Pancreas (tissue), 10 donors: ENCODE data around the gene AQP2. TPM values are rescaled to one million over a fixed set of nuclear protein-coding genes. Genes with fewer than 3 reads are reported as not detected.

Experiments used
- ATAC-seq, 4 donors: fragments of 200-7000 bp; cut with Tn5 transposase; one replicate each; pipeline versions ENCODE4 v1.8.0 to v1.9.1; 2020; ENCODE audit warnings: mild to moderate bottlenecking in 4 of 4, moderate library complexity in 4 of 4
- DNase-seq, 6 donors: peaks; one replicate each; pipeline ENCODE4 v3.0.0-alpha.2; 2020
- FAIRE-seq: peaks from 2 replicates; lab custom pipeline; 2012; peaks lifted over from hg19 to GRCh38; lab: Jason Lieb, UNC
- H3K27ac ChIP-seq, 4 donors: fragments of 200-600 bp; sonication (generic); 1 replicate in 3 of 4; 2 replicates in 1 of 4; pipeline versions ENCODE4 v1.5.0 to v1.8.0; 2020
- H3K27me3 ChIP-seq, 4 donors: fragments of 200-600 bp; one replicate each; pipeline ENCODE4 v1.8.0; 2021
- H3K36me3 ChIP-seq, 3 donors: fragments of 200-600 bp; sonication (generic) in 1 of 3; one replicate each; pipeline versions ENCODE4 v1.5.0 to v1.8.0; 2020 to 2021
- H3K4me1 ChIP-seq, 3 donors: fragments of 200-600 bp; one replicate each; pipeline ENCODE4 v1.8.0; 2021
- H3K4me3 ChIP-seq, 4 donors: fragments of 200-600 bp; sonication (generic) in 2 of 4; one replicate each; pipeline versions ENCODE4 v1.5.0 to v1.8.0; 2020 to 2021
- H3K9me3 ChIP-seq, 4 donors: fragments of 200-600 bp; one replicate each; pipeline ENCODE4 v1.8.0; 2021
- WGBS, 2 donors: extraction: QIAGEN DNeasy Blood & Tissue Kit; methylation state at CpG; one replicate each; pipeline ENCODE4 v1.1.7; 2013; 5-methylcytosine and 5-hydroxymethylcytosine counted together
- intact Hi-C, 3 donors: fragments of 100-400 bp; cut with DNase I; formaldehyde crosslinking; loops; one replicate each; pipeline versions ENCODE4 v1.11.1 to v1.14.2; 2022
- polyA plus RNA-seq, 2 donors: library from polyadenylated mRNA; stranded (reverse); fragments of 200-250 nt; gene quantifications; one replicate each; pipeline ENCODE4 v1.2.3, GENCODE V29; 2013
- total RNA-seq, 6 donors: library from RNA; stranded (reverse); fragmentation: NEBNext Ultra II Directional in 4 of 6; extraction: Animal tissue kit (Norgen Biotek cat#: 25700) in 4 of 6; gene quantifications; one replicate each; pipeline versions ENCODE4 v1.2.1 to v1.2.4, GENCODE V29; 2021 to 2023
- TF ChIP-seq, protein P1 (sequence below), 4 donors: fragments of 200-600 bp; sonication (generic) in 3 of 4; IDR thresholded peaks; one replicate each; pipeline versions ENCODE4 v1.5.0 to v1.8.0; 2021; ENCODE audit warnings: antibody characterized with exemption in 4 of 4
- donor health status: healthy with polysubstance abuse.
- donor health status: DM: no; HTN: no; CAD: no; lungs with moderate emphysema.
- donor health status: DM: no; HTN: no; CAD: no.
- donor health status: control.
- donor health status: control.
- donor health status: Bipolar disorder and iron deficiency.
- donor health status: DM: yes; HTN: yes; CAD: no.
- donor health status: DM: no; HTN: no; CAD: no.
- donor health status: DM: no; HTN: no; CAD: no.
- donor health status: DM: yes; HTN: yes; CAD: no.

Gene AQP2
- total and polyA plus RNA-seq, 8 donors = 0.06 to 0.31 (median 0.12) TPM; not detected in 5

DNA sequence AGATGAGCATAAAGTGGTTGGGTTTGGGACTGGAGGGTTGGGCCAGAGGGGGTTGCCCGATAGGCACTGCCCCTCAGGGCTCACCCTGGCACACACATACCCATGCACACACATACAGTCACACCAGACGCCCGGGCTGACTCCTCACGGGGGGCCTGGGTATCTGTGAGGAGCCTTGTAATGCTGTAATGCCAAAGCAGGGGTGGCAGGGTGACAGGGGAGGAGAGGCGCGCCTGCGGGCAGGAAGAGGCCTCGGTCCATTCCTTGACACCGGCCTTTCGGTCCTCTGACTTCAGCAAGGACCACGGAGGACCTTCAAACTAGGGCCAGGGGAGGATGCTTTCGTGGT is 47.2 kb upstream of the AQP2 start:
- DNase-seq (peak in 2 of 6 donors; percentile 42 to 52), FAIRE-seq (no peak), ATAC-seq (no peak)
- WGBS, 2 donors = 47 to 69% methylated on average over 12 of the region's 12 CpGs
- peak overlapping the region in 1 of 4 donors; percentile 26 for H3K4me3 ChIP-seq
- no peaks in the 10 kb centered on the region for H3K36me3 ChIP-seq
- H3K4me1 ChIP-seq = no peaks in the 10 kb centered on the region
- no peaks in the 10 kb centered on the region for H3K27me3 ChIP-seq
- TF ChIP-seq, protein P1, sequence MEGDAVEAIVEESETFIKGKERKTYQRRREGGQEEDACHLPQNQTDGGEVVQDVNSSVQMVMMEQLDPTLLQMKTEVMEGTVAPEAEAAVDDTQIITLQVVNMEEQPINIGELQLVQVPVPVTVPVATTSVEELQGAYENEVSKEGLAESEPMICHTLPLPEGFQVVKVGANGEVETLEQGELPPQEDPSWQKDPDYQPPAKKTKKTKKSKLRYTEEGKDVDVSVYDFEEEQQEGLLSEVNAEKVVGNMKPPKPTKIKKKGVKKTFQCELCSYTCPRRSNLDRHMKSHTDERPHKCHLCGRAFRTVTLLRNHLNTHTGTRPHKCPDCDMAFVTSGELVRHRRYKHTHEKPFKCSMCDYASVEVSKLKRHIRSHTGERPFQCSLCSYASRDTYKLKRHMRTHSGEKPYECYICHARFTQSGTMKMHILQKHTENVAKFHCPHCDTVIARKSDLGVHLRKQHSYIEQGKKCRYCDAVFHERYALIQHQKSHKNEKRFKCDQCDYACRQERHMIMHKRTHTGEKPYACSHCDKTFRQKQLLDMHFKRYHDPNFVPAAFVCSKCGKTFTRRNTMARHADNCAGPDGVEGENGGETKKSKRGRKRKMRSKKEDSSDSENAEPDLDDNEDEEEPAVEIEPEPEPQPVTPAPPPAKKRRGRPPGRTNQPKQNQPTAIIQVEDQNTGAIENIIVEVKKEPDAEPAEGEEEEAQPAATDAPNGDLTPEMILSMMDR (IDR thresholded peaks at IDR 0.05) = no peak
- intact Hi-C loops = no loop called here
- H3K9me3 ChIP-seq = no peaks in the 10 kb centered on the region
- no peak overlapping the region for H3K27ac ChIP-seq

DNA sequence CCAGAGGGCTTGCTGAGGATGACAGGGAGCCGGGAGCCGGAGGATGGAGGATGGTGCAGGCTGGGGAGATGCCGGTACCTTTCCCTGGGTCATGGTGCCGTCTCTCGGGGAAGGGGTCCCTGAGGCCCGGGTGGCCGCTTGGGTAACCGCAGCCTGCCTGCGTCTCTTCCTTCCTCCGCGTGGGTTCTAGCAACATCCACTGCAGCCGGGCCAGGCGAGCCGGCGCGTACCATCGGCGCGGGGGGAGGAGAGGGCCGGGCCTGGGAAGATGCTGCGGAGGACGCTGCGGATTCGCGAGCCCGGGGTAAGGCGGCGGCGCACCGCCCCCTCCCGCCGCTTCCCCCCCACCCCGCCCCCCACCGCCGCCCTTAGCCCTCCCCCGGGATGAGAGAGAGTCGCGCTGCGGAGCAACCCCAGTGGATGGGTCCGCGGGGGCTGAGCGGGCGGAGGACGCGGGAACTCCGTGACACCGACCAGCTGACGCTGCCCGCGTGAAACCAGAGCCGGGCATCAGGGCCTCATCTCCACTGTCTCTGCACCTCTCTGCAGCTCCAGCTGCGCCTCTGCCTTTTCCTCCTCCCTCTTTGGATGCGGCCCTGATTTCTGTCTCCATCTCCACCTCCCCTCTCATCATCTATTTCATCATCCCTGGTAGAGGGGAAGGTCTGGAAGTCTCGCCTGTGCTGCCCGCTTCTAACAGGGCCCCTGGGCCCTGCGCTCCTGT is 46.7 kb upstream of the AQP2 start, which contains the start of gene FAIM2:
Gene FAIM2, minus strand, starts transcription at position 201 of the 724 bp plus-strand sequence. Its CDS starts 108 bp downstream, at position 93.
- peak in 1 of 6 donors; percentile 56 for DNase-seq
- intact Hi-C loops = no loop called here
- 11 to 17% methylated on average over 45 to 56 of the region's 56 CpGs for WGBS, 2 donors

DNA sequence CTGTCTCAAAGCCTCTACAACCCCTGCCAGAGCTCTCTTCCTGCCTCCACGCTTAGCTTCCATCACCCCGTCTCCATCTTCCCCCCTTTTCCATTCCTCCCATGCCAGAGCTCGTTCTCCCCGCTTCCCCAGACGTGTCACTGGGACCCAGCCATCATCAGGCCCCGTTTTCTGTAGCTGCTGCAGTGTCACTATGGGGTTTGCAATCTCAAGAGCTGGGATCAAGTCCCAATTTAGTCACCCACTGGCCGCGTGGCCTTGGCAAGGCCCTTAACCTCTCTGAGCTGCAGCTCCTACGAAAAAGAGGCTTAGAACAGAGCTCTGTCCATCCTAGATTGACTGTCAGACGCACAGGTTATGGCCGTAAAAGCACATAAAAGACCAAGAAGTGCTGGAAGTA is 45.9 kb upstream of the AQP2 start:
- DNase-seq = peak in 1 of 6 donors; percentile 13
- intact Hi-C loops = no loop called here

More for the DNA sequence above, 46.7 kb upstream of the AQP2 start, which contains the start of gene FAIM2:
- H3K9me3 ChIP-seq = no peaks in the 10 kb centered on the region
- H3K4me1 ChIP-seq = no peaks in the 10 kb centered on the region
- no peak within 1 kb of the TSS for H3K27ac ChIP-seq
- H3K4me3 ChIP-seq = peak within 1 kb of the TSS in 1 of 4 donors; percentile 26
- H3K36me3 ChIP-seq = no peaks in the 10 kb centered on the region
- TF ChIP-seq, protein P1 (IDR thresholded peaks at IDR 0.05) = no peak
- H3K27me3 ChIP-seq = no peaks in the 10 kb centered on the region
- peak in 3 of 4 donors; percentile 64 to 77 (median 74) for ATAC-seq
- no peak for FAIRE-seq

DNA sequence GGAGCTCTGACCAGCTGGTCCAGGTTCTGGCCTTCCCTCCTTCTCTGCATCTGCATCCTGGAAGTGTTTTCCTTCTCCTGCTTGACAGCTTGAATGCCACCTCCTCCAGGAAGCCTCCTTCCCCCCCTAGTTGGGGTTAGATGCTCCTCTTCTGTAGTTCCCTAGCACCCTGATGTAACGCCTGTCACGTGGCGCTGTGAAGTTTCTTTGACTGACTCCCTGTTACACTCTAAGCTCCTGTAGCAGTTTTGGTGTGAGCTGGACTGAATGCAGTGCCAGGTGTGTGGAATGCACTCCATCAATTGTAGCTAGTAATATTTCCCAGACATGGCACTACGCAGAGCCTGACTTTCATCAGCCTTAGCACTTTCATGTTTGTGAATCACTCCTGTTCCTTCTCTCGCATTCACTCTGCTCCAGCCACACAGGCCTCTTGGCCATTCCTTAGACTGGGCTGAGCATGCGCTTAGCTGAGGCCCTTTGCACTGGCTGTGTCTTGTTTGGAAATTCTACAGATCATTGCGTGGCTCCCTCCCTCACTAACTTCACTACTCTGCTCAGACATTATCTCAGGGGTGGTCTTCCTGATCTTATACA is 44.7 kb upstream of the AQP2 start:
- Histone ChIP-seq H3K27me3 (no peaks in the 10 kb centered on the region), H3K9me3 (no peaks in the 10 kb centered on the region), H3K27ac (no peak overlapping the region), H3K4me1 (no peaks in the 10 kb centered on the region), H3K4me3 (no peak overlapping the region), H3K36me3 (no peaks in the 10 kb centered on the region)
- TF ChIP-seq, protein P1 (IDR thresholded peaks at IDR 0.05) = no peak
- intact Hi-C loops = no loop called here
- DNase-seq (peak in 1 of 6 donors; percentile 12), ATAC-seq (no peak), FAIRE-seq (no peak)
- WGBS, 2 donors = 88 to 91% methylated on average over 7 of the region's 7 CpGs

More for the DNA sequence above, 45.9 kb upstream of the AQP2 start:
- H3K9me3 ChIP-seq = no peaks in the 10 kb centered on the region
- no peaks in the 10 kb centered on the region for H3K27me3 ChIP-seq
- no peak for ATAC-seq
- H3K4me3 ChIP-seq = no peak overlapping the region
- TF ChIP-seq, protein P1 (IDR thresholded peaks at IDR 0.05) = no peak
- H3K36me3 ChIP-seq = no peaks in the 10 kb centered on the region
- WGBS, 2 donors = 78 to 83% methylated on average over 11 of the region's 11 CpGs
- H3K27ac ChIP-seq = no peak overlapping the region
- no peaks in the 10 kb centered on the region for H3K4me1 ChIP-seq
- no peak for FAIRE-seq
